Ascending aorta (tissue), 2 donors: Measurements from ENCODE around the gene MIAT. TPM values are rescaled to one million over a fixed set of nuclear protein-coding genes. Genes with fewer than 3 reads are reported as not detected.
"Not testable (repeated sequence)": the region's sequence is repeated elsewhere in the genome, so short reads cannot be mapped to it uniquely, and the experiment has no call there.

ENCODE experiments used
- DNase-seq, 2 donors: peaks; one replicate each; pipeline ENCODE4 v3.0.0-alpha.2; 2019; ENCODE audit warnings: low spot score in 2 of 2
- H3K27ac ChIP-seq, 2 donors: fragments of 200-600 bp; sonication (generic); one replicate each; pipeline ENCODE4 v1.5.1; 2016 to 2017; ENCODE audit warnings: mild to moderate bottlenecking in 1 of 2
- H3K27me3 ChIP-seq: fragments of 200-600 bp; sonication (generic); one replicate; pipeline ENCODE4 v1.5.1; 2017
- H3K36me3 ChIP-seq, 2 donors: fragments of 200-600 bp; sonication (generic); one replicate each; pipeline ENCODE4 v1.5.1; 2016
- H3K4me1 ChIP-seq, 2 donors: fragments of 200-600 bp; sonication (generic); one replicate each; pipeline ENCODE4 v1.5.1; 2016 to 2017; ENCODE audit warnings: mild to moderate bottlenecking in 1 of 2
- H3K4me3 ChIP-seq, 2 donors: fragments of 200-600 bp; sonication (generic); one replicate each; pipeline ENCODE4 v1.5.1; 2016 to 2017; ENCODE audit warnings: mild to moderate bottlenecking in 1 of 2
- H3K9me3 ChIP-seq, 2 donors: fragments of 200-600 bp; sonication (generic); one replicate each; pipeline ENCODE4 v1.5.1; 2016
- CTCF ChIP-seq, 3 experiments: fragments of 200-600 bp in 2 of 3; fragments of 450-650 bp in 1 of 3; sonication (generic) in 2 of 3; IDR thresholded peaks; one replicate each; pipeline ENCODE4 v1.5.1; 2016 to 2019; ENCODE audit warnings: antibody characterized with exemption in 3 of 3, mild to moderate bottlenecking in 1 of 3, moderate library complexity in 1 of 3
- intact Hi-C: fragments of 100-400 bp; cut with DNase I; formaldehyde crosslinking; loops from one replicate; pipeline ENCODE4 v1.15.1; 2023
- total RNA-seq: library from RNA; depleted of rRNA; stranded (reverse); fragments of >200 nt; gene quantifications from one replicate; pipeline ENCODE4 v1.1.0, GENCODE V29; 2016

The MIAT gene
- total RNA-seq, 1 donor from 2014 or later: 0.53 TPM

- no peaks in the 10 kb centered on the region for H3K27me3 ChIP-seq
- no peak overlapping the region for H3K4me3 ChIP-seq
- no peak for DNase-seq
Observed at GRCh38 chr22:26612652-26613051, 44.7 kb upstream of the MIAT start.

GRCh38 chr22:26613753-26614152 lies 43.6 kb upstream of the MIAT start:
- H3K9me3 ChIP-seq, H3K27ac ChIP-seq, H3K27me3 ChIP-seq, DNase-seq, intact Hi-C loops, H3K4me3 ChIP-seq, H3K36me3 ChIP-seq, H3K4me1 ChIP-seq: not testable (repeated sequence)

More at GRCh38 chr22:26612652-26613051, 44.7 kb upstream of the MIAT start:
- H3K9me3 ChIP-seq: no peaks in the 10 kb centered on the region
- no peak overlapping the region for H3K27ac ChIP-seq
- no peaks in the 10 kb centered on the region for H3K4me1 ChIP-seq
- no peaks in the 10 kb centered on the region for H3K36me3 ChIP-seq
- intact Hi-C loops: no loop called here
- no peak for TF ChIP-seq CTCF (IDR thresholded peaks at IDR 0.05)

- no peak for DNase-seq
- intact Hi-C loops: no loop called here
- no peaks in the 10 kb centered on the region for H3K9me3 ChIP-seq
- TF ChIP-seq CTCF (IDR thresholded peaks at IDR 0.05): no peak
- H3K4me3 ChIP-seq: no peak overlapping the region
- no peaks in the 10 kb centered on the region for H3K4me1 ChIP-seq
- H3K36me3 ChIP-seq: no peaks in the 10 kb centered on the region
- no peak overlapping the region for H3K27ac ChIP-seq
- no peaks in the 10 kb centered on the region for H3K27me3 ChIP-seq
Observed at GRCh38 chr22:26614322-26614721, 43.1 kb upstream of the MIAT start.

GRCh38 chr22:26615149-26615548 lies 42.2 kb upstream of the MIAT start:
- Histone ChIP-seq H3K27me3 (no peaks in the 10 kb centered on the region), H3K9me3 (no peaks in the 10 kb centered on the region), H3K36me3 (no peaks in the 10 kb centered on the region), H3K27ac (no peak overlapping the region), H3K4me3 (no peak overlapping the region), H3K4me1 (no peaks in the 10 kb centered on the region)
- DNase-seq: no peak
- intact Hi-C loops: no loop called here
- TF ChIP-seq CTCF (IDR thresholded peaks at IDR 0.05): no peak

- intact Hi-C loops: no loop called here
- no peaks in the 10 kb centered on the region for H3K9me3 ChIP-seq
- H3K4me1 ChIP-seq: no peaks in the 10 kb centered on the region
- no peak for DNase-seq
- H3K27ac ChIP-seq: no peak overlapping the region
- no peaks in the 10 kb centered on the region for H3K36me3 ChIP-seq
- no peaks in the 10 kb centered on the region for H3K27me3 ChIP-seq
- no peak overlapping the region for H3K4me3 ChIP-seq
- TF ChIP-seq CTCF (IDR thresholded peaks at IDR 0.05): no peak
Observed at GRCh38 chr22:26615830-26616435, 41.5 kb upstream of the MIAT start.

GRCh38 chr22:26616650-26617049 lies 40.7 kb upstream of the MIAT start:
- Histone ChIP-seq H3K27me3 (no peaks in the 10 kb centered on the region), H3K4me3 (no peak overlapping the region), H3K36me3 (no peaks in the 10 kb centered on the region), H3K9me3 (no peaks in the 10 kb centered on the region), H3K27ac (no peak overlapping the region), H3K4me1 (no peaks in the 10 kb centered on the region)
- intact Hi-C loops: no loop called here
- no peak for DNase-seq
- no peak for TF ChIP-seq CTCF (IDR thresholded peaks at IDR 0.05)
